ENCODE measurements around the gene RAP1GAP2.

- TF ChIP-seq FOXM1 (IDR thresholded peaks at IDR 0.05; ENCODE audit: borderline replicate concordance), result no peak
- no peak for TF ChIP-seq FOXK2 (IDR thresholded peaks at IDR 0.05)
- TF ChIP-seq ZNF384 (IDR thresholded peaks at IDR 0.05), result no peak
- TF ChIP-seq FOXA1 (IDR thresholded peaks at IDR 0.05), result no peak
- TF ChIP-seq NFRKB (IDR thresholded peaks at IDR 0.05), result no peak
- no peak for TF ChIP-seq LEF1 (IDR thresholded peaks at IDR 0.05; ENCODE audit: borderline replicate concordance)
- TF ChIP-seq SUZ12 (IDR thresholded peaks at IDR 0.05), result no peak
- no peak for TF ChIP-seq L3MBTL2 (conservative IDR thresholded peaks at IDR 0.05)
- no peak for TF ChIP-seq SP1 (IDR thresholded peaks at IDR 0.05)
- no peak for TF ChIP-seq PKNOX1 (IDR thresholded peaks at IDR 0.05)
- no peak for TF ChIP-seq ARNT (IDR thresholded peaks at IDR 0.05)
Measured at GRCh38 chr17:2943981-2944380, 147.7 kb downstream of the RAP1GAP2 start.

Measured in HEK293T (cell line).